ENCODE results near the gene GGCX.

GGCX gene

GRCh38 chr2:85539361-85540132, 21.7 kb downstream of the GGCX start:
- peak; percentile 93 for DNase-seq

DNA sequence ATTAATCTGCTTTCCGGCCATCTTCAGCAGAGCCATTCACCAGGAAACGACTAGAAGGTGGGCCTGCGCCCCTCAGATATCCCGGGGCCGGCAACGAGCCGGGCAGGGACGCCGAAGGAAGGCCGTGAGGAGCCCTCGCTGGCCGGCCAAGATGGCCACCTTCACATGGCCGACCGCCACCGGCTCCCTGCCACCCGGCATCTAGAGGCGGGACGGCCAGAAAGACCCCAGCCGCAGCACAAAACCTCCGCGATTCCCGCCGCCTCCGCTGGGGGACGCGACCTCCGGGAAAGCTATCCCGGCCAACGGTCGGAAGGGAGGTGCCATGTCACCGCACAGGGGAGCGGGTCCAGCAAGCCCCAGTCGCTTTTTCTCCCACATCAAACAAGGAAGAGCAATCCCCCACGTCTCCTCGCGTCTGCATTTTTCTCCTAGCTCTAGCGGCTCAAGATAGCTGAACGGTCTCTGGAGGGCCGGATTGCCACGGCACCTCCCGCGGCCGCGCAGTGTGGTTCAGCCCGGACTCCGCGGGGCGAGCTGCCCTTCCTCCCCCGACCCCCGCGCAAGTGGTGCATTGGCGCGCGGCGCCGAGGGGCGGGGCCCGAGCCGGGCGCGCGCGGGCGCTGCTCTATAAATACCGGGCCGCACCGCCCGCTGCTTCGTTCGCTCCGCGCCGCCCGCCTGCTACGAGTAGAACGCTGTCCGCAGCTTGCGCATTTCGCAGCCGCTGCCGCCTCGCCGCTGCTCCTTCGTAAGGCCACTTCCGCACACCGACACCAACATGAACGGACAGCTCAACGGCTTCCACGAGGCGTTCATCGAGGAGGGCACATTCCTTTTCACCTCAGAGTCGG, 22.6 kb downstream of the GGCX start, which contains the start of gene MAT2A:
Gene MAT2A, plus strand, starts transcription at position 662 of the 854 bp plus-strand sequence. Its CDS starts 120 bp downstream, at position 782.
- peak; percentile 98 for DNase-seq

GRCh38 chr2:85537600-85538506, 23.4 kb downstream of the GGCX start:
- peak; percentile 84 for DNase-seq

DNA sequence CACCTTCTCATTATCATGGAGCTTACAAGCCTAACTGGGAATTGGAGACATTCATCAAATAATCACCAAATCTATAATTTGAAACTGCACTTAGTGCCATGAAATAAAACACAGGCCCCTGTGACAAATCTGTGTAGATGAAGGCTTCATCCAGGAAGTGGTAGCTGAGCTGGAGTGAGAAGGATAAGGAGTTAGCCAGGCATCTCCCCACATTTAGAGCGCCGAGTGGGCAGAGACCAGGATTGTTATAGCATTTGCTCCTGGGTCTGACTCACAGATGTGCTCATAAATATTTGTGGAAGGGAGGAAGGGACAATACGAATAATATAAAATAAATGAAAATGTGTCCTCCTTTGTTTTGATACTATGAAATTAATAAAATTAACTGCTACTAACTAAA, 24.8 kb downstream of the GGCX start:
- DNase-seq: no peak

- DNase-seq: no peak
Observed at GRCh38 chr2:85534881-85535280, 26.4 kb downstream of the GGCX start.

DNA sequence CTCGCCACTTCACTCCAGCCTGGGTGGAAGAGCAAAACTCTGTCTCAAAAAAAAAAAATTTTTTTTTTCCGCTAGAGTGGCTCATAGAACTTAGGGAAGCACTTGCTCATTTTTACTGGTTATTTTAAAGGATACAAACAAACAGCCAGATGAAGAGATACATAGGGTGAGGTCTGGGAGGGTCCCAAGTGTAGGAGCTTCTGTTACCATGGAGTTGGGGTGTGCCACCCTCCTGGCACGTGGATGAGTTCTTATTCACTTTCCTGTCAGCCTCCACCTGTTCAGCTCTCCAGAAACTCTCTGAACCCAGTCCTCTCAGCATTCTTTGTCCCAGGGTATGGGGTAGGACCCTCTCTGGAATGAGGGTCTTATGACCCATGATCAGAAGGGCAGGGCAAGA, 27.2 kb downstream of the GGCX start:
- no peak for DNase-seq

- DNase-seq: no peak
Observed at GRCh38 chr2:85531589-85531988, 29.7 kb downstream of the GGCX start.

GRCh38 chr2:85529809-85530208, 31.5 kb downstream of the GGCX start:
- DNase-seq: no peak

DNA sequence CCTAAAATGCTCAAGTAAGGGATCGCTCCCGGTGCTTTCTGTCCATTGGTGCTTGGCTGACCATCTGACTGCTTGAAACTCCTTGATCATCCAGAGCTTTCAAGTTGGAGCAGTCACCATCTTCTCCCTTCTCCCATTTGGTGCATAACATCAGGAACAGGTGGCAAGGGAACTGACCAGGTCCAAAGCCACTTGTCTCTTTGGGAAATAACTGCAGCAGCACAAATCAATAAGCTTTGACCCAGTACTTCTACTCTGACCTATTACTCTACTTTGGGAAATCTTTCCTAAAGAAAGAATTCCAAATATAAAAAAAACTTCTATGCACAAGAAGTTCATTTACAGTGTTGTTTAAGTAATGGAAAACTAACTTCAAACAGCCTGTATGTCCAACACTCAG, 32.9 kb downstream of the GGCX start:
- no peak for DNase-seq

DNA sequence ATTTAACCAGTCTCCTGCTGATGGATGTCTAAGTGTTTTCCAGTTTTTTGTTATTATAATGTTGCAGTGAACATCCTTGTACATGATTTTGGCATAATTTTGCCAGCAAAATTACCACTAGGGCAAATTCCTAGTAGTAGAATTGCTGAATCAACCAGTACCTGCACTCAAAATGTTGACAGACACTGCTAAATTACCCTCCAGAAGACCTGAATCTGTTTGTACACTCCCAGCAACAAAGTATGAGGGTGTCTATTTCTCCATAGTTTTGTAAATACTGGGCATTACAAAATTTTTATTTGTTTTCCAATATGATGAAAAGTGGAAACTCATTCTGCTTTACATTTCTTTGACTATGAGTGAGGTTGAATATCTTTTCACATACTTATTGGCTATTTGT, 33.5 kb downstream of the GGCX start:
- DNase-seq: no peak

DNA sequence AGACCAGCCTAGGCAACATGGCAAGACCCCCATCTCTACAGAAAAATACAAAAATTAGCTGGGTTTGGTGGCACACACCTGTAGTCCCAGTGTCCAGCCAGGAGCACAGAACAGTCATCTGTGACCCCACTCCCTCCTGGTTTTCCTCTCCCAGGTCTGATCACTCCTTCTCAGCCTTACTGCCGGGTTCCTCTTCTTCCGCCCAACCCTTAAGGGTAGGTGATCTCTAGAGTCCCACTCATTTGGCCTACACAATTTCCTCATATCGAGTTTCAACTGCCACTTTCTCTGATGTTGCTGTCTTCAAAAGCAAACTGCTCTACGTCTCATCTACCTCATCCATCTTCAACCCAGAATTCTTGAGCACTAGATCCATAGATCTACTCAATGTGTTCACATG, 35.7 kb downstream of the GGCX start:
- no peak for DNase-seq

- DNase-seq: no peak
Observed at GRCh38 chr2:85525029-85525428, 36.3 kb downstream of the GGCX start.

DNA sequence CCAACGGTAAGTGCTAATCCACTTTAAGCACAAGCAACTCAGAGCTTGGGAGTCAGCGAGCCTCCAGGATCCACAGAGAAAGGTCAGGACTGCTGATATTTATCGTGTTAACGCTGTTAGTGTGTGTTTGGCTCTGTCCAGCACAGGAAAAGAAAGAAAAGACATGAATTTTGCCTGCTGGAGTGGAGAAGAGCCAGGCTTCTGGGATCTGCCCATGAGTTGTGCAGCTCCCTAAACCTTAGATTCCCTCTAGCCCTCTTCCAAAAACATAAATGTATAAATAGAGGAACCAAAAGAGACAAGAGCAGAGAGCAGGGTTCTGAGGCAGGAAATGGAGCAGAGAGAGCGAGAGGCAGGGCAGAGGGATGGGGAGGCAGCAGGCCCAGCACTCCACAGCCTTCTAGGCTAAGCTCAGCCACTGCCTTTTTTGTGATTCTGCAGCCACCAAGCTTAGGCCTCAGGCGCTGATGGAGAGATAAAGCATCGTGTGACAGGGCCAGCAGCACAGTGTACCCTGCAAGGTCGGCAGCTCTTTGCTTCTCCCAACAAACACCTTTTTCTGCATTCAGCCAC, 36.9 kb downstream of the GGCX start:
- no peak for DNase-seq

DNA sequence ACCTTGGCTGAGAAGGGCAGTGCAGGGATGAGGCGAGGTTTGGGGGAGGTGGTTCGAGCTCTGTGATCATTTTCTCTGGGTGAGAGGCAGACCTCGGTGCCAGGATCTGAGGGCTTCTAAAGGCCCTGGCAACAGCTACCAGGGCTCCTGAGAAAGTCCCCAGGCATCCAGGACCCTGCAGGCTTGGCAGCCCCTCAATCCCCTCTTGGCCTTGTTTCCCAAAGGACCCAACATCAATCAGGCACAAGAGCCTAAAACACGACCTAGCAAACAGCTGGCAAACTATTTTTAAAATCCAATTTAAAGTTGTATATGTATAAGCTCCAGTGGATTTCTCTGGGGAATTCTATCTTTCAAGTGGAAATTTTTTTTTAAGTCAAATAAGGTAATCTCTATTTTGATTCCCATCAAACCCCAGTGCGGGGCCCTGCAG, 37.4 kb downstream of the GGCX start:
- DNase-seq: no peak

DNA sequence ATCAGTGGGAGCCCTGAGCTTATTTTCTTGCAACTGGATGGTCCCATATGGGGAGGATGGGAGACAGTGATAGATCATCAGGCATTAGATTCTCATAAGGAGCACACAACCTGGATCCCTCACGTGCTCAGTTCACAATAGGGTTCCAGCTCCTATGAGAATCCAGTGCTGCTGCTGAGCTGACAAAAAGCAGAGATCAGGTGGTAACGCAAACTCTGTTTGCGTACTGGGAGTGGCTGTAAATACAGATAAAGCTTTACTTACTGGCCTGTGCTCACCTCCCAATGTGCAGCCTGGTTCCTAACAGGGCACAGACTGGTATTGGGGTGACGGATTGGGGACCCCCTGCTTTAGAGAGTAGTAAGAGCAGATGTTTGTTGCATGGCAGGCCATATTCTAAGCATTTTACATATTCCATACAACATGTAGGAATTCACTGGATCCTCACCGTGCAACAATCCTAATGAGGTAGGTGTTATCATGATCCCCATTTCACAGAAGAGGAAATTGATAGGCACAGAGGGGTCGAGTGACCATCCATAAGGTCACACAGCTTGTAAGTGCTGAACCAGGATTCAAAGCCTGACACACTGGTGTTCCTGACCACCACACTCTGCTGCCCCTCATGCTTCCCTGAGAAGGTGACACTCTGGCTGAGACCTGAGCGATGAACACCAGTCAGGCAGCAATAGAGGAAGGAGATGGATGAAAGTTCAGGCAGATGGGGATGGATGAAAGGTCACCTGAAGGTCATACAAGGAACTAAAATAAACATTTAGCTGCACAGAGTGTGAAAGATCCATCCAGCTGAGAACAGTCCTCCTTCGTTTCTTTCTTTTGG, 38.0 kb downstream of the GGCX start:
- DNase-seq: no peak

DNA sequence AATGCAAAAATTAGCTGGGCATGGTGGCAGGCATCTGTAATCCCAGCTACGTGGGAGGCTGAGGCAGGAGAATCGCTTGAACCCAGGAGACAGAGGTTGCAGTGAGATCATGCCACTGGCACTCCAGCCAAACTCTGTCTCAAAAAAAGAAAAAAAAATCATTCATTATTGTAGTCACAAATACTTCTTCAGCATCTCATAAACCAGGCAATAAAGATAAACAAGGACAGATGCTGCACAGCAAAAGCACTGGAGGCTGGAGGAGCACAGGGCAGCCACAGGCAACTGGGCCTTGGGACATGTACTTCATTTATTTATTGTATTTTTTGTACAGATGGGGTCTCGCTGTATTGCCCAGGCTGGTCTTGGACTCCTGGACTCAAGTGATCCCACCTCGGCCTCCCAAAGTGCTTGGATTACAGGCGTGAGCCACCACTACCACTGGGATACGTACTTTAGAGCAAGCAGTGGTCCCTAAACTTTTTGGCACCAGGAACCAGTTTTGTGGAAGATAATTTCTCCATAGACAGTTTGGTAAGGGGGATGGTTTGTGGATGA, 39.1 kb downstream of the GGCX start:
- no peak for DNase-seq

- DNase-seq: no peak
Observed at GRCh38 chr2:85516653-85517389, 44.5 kb downstream of the GGCX start.

DNA sequence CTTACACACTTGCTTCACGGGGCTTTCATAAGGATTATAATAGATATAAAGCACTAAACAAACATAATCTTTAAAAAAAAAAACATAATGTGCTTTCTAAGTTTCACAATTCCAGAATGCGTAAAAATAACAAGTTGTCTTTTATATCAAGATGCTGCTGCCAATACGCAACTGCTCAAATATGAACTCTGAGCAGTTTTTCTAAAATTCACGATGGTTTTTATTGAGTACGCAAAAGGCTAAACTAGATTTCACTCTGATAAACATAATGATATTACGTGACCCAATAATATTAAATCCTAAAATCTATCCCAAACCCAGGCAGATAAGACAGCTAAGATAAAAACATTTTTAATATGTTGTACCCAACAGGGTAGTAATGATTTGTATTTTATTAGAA, 47.0 kb downstream of the GGCX start:
- no peak for DNase-seq

DNA sequence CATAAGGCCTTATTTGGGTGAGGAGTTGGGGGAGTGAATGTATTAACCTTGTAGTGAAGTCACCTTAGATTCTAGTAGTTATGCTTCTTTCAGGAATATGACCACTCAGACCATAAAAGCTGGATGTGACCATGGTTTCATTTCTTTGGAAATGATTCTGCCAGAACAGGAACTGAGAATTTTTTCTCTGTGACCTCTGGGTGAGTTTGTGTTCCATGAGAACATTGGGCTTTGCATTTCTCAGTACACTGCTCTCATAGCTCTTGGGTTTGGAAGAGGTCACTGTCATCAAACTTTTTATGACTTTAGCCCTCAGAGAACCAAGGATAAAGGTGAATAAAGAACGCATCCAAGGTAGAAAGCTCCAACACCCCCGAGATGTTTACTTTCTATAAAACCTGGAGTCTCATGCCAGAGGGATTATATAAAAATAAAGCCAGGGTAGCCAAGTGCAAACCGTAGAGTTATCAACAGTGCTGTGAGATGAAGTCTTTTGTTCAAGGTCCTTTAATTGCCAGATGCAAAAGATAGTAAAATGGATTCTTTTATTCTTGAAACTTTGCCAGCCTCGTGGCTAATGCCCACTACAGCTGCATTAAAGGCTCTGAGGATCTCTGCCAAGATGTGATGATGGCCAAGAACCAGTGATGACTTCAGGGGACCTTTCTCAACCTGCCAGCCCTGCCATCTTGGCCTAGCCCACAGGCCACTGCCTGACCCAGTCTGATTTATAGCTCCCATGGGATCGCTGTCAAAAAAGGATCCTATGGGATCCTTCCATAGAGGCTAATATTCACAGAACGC, 50.1 kb downstream of the GGCX start:
- no peak for DNase-seq

DNA sequence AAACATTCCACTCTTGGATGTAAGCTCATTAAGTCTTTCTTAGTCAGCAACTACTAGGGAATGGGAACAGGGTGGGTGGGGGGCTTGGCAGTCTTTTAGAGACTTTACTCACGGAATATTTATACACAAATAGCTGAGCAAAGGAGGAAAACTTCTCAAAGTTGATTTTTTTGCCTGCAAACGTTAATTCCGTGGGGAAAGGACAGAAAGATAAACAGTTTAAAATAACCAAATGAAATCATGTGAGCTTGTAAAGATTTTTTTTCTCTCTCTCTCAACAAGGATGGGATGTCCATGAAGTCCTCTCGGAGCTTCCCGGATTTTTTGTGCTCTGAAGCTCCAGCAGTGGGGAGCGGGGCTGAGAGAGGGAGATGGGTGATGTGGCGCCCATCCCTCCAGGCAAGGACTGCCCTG, 54.5 kb downstream of the GGCX start:
- no peak for DNase-seq

All from activated CD8-positive, alpha-beta memory T cell treated with anti-CD3 and anti-CD28 coated beads for 24 hours (primary cell).